ENCODE results near the gene SSH2.

GRCh38 chr17:29833801-29834200 lies 96.2 kb downstream of the SSH2 start:
- TF ChIP-seq CTCF (conservative IDR thresholded peaks at IDR 0.05) (no peak), EZH2 (IDR thresholded peaks at IDR 0.05; ENCODE audit: low read depth) (no peak)
